Fibroblast of skin of back (primary cell): ENCODE data around the gene PRKAA2.
A peak's percentile ranks its signal among the peaks of the same experiment; 100 is the strongest.

Experiments
- DNase-seq: peaks from one replicate; pipeline ENCODE4 v3.0.0-alpha.2; 2013

Gene PRKAA2

GRCh38 chr1:56654126-56654923 is 9.2 kb downstream of the PRKAA2 start:
- no peak for DNase-seq

DNA sequence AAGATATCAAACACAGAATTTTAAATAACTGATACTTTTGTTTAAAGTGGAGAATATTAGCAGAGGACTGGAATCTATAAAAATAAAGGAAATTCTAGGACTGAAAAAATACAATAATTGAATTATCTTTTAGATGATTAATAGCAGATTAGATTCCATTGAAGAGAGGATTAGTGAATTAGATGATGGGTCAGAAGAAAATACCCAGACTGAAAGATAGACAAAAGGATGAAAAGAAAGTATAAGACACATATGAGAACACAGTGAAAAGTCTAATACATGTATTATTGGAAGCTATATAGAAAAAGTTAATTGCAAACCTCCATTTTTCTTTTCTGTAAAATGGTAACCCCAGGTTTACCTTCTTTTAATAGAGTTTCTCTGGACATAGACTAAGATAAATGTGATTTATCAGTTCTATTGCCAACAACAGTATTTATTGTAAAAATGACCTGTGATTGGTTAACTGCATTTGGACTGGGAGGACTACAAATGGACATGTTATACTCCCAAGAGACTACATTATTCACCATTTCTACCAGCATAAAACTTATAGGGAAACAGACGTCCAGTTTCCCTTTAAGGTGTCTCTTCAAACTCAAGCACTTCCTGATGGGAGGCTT is 11.0 kb downstream of the PRKAA2 start:
- no peak for DNase-seq

DNA sequence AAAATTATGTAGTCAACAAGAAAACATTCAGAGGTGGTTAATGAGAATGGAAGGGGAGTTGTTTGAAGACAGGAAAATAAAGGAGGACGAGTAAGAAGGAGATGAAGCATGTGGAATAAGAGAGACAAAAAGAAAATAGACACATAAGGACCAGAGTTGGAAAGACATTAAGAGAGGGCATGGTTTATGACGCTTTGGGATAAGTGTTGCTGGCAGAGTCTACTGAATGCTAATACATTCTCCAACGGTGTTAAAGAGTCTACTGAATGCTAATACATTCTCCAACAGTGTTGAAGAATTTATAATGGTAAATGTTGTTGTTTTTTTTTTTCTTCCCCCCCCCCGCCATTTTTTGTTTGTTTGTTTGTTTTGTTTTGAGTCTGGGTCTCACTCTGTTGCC is 13.1 kb downstream of the PRKAA2 start:
- DNase-seq: no peak

DNA sequence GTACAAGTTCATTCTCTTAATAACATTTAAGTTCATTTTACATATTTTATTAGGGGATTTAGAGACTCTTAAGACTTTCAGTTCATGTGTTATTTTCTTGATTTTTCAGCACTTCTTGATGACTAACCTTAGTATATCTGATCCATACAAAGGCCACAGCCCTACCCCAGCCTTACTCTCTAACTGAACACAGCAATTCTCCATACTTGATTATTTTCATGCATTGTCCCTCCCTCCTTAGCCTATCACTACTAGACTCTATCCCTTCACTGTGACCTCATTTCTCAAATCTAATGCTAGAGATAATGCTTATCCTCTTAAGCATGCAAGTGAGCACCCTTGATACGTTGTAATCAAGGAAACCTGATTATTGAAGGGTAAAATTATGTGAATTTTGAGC is 15.2 kb downstream of the PRKAA2 start:
- DNase-seq: no peak

- DNase-seq: no peak
Measured at GRCh38 chr1:56663846-56664245, 18.7 kb downstream of the PRKAA2 start.

DNA sequence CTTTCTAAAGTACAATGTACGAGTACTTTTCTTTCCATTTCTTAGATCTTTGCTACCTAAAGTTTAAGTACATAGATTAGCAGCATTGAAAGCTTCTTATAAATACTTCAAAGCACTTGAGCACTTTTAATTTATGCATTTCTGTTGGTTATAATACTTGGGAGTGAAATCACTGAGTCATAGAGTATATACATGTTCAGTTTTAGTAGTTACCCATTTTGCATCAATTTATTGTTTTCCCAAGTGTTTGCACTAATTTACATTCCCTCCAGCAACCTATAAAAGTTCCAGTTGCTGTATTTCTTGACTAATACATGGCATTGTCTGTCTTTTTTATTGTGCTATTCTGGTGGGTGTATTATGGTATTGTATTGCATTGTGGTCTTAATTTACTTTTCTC is 20.3 kb downstream of the PRKAA2 start:
- DNase-seq: no peak

GRCh38 chr1:56666112-56666608 is 21.0 kb downstream of the PRKAA2 start:
- DNase-seq: no peak

DNA sequence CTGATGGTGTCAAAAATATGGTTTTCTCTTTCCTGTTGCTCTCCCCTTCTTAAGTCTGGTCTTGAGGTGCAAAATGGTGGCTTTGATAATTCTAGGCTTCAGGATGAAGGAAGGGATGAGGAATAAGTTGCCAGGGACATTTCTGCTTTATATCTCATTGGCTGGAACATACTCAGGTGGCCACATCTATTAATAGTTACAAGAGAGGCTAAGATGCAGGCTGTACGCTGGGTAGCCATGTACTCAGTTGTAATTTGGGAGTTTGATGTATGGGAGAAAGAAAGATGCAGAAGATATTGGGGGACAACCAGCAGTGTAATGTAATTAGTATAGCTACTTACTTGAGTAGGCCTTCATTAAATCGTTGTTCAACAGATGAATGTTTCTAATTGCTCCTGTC is 25.2 kb downstream of the PRKAA2 start:
- DNase-seq: no peak

- no peak for DNase-seq
Measured at GRCh38 chr1:56671085-56671484, 26.0 kb downstream of the PRKAA2 start.

DNA sequence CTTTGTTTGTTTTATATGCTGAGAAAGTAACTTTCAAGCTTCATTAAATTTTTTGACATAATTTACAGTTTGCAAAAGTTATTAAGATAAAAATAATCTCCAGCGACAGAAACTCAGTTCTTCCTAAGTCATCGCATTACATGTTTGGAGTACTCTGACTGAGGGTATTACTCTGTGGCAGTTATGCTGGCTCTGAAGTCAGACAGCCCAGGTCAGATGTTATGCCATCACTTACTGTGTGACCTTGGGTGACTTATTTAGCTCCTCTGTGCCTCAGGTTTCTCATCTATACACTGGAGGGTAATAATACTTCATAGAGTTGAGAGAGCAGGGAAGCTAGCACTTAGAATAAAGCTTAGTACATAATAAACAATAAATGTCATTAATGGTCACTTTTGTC is 26.4 kb downstream of the PRKAA2 start:
- no peak for DNase-seq

DNA sequence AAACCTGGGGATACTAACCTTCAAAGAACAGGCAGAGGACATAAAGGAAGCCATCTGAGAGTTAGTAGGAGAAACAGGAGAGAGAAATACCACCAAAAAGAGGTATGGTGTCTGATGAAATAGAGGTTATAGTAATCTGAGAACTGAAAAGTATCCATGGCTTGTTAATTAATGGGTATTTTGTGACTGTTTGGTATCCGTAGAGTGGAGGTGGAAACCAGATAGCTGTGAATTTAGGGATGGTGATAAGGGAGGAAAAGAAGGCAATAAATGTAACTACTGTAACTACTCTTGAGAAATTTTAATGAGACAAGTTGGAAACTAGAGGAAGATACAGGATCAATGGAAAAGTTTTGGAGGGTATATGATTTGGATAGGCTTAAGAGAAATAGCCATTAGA is 27.5 kb downstream of the PRKAA2 start:
- no peak for DNase-seq

DNA sequence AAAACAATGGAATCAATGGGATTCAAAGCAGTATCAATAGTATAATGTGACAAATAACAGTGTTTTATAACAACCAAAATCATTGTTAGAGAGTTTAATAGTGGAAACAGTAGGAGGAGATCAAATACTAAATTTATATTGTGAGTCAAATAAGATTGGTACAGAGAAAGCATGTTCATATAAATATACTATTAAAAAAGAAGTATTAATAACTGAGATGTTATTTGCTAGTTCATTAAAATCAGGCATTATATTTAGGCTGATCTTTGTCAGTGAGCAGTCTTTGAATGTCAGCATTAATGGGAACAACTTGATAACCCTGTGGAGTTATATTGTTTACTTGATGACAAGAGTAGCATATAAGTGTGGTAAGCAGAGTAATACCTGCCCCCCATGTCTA is 30.6 kb downstream of the PRKAA2 start:
- DNase-seq: no peak

- DNase-seq: peak; percentile 74
Measured at GRCh38 chr1:56676571-56677035, 31.5 kb downstream of the PRKAA2 start.

GRCh38 chr1:56683569-56683968 is 38.5 kb downstream of the PRKAA2 start:
- DNase-seq: no peak

- DNase-seq: peak; percentile 22
Measured at GRCh38 chr1:56686169-56686568, 41.1 kb downstream of the PRKAA2 start.

DNA sequence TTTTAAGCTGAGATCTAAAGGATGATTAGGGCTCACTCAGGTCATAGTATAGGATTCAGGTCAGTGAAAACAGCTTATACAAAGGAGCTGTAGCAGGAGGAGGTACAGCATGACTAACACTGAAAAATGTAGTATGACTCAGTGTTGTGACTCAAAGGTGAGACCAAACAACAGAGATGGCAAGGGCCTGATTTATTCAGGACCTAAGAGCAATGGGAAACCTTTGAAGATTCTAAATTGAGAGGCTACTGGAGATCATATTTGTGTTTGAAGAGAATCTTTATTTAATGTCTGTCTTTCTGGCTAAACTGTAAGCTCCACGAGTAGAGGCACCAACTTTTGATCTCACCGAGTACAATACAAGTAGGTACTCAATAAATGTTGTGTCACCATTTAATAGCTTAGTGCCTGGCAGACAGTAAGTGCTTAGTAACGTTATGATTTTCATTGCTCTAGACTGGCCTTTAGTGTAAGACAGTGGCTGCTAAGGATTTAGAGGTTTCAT is 43.5 kb downstream of the PRKAA2 start:
- peak; percentile 55 for DNase-seq

GRCh38 chr1:56696663-56697062 is 51.5 kb downstream of the PRKAA2 start:
- DNase-seq: no peak

DNA sequence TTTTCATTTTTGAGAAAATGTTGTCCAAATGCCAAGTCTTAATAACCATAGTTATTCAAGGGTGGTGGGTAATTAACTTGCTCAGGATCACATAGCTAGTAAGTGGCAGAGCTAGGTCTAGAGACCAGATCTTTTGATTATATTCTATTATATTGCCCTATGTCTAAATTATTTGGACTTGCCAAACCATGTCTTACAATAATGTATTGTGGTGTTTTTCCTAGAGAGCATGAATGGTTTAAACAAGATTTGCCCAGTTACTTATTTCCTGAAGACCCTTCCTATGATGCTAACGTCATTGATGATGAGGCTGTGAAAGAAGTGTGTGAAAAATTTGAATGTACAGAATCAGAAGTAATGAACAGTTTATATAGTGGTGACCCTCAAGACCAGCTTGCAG is 58.6 kb downstream of the PRKAA2 start:
- no peak for DNase-seq

DNA sequence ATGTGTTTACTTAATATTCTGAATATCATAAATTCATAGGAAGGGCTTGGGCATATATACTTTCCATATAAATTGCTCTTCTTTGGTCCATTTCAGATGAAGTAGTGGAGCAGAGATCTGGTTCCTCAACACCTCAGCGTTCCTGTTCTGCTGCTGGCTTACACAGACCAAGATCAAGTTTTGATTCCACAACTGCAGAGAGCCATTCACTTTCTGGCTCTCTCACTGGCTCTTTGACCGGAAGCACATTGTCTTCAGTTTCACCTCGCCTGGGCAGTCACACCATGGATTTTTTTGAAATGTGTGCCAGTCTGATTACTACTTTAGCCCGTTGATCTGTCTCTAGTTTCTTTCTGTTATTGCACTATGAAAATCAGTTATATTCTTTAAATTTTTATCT is 62.3 kb downstream of the PRKAA2 start:
- no peak for DNase-seq

- peak; percentile 62 for DNase-seq
Measured at GRCh38 chr1:56709269-56709880, 64.3 kb downstream of the PRKAA2 start.

GRCh38 chr1:56709995-56710394 is 64.9 kb downstream of the PRKAA2 start:
- no peak for DNase-seq

DNA sequence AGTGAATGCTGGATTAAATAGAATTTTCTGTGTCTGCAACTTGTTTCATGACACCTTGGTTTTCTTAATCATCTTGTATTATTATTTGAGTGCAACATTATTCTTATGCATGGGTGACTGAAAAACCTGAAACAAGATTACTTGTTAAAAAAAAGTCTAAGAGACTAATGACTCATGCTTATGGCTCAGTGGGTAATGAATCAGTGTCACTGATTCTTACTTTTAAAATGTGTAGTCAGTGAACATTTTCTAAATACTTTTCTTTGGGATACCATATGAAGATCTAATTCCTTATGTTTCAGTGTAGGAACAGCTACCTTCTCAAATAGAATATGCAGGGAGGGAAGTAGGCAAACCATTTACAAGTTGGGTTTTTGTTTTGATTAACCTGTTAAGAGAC is 65.5 kb downstream of the PRKAA2 start:
- DNase-seq: peak; percentile 88

- no peak for DNase-seq
Measured at GRCh38 chr1:56712150-56712549, 67.0 kb downstream of the PRKAA2 start.

GRCh38 chr1:56713112-56713511 is 68.0 kb downstream of the PRKAA2 start:
- no peak for DNase-seq
